GM18517 (cell line): ENCODE measurements around the gene TLE7.

Experiments used
- ATAC-seq: cut with Tn5 transposase; IDR thresholded peaks from one replicate; pipeline ENCODE4 v1.9.1; 2021; ENCODE audit warnings: mild to moderate bottlenecking, moderate library complexity; ENCODE audit not compliant: unreplicated experiment

TLE7 gene

DNA sequence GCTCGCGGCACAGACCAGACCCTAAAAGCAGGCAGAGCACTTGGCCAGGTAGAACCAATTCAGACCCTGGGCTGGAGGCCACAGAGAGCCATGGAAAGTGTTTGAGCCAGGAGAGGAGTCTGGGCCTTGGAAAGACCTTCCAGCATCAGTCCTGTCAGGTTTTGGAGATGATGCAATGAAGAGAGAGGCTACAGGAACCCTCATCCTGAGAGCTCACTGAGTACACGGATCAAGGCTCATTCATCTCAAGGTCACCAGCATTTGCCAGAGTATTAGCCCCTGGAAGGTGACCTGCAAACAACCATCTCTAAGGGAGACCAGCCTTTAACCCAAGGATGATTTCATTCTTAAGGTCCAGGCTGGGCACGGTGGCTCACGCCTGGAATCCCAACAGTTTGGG is 27.8 kb downstream of the TLE7 start:
- ATAC-seq: no peak

DNA sequence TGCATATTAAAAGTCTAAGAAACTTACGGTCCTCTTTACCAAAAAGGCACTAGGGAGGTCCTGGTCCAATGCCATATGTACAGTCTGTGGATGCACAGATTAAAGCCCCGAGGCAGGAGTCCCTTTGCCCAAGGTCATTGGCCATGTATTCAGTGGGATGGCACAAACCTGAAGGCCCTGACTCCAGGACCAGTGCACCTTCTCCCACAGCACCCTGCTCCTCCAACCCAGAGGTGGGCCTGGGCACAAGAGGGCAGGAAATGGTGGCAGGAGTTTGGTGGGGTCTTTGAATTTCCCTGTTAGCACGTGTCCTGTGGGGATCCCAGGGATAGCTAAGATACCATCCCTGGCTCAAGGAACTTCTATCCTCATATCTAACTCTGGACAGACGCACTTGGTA is 28.5 kb downstream of the TLE7 start:
- no peak for ATAC-seq

DNA sequence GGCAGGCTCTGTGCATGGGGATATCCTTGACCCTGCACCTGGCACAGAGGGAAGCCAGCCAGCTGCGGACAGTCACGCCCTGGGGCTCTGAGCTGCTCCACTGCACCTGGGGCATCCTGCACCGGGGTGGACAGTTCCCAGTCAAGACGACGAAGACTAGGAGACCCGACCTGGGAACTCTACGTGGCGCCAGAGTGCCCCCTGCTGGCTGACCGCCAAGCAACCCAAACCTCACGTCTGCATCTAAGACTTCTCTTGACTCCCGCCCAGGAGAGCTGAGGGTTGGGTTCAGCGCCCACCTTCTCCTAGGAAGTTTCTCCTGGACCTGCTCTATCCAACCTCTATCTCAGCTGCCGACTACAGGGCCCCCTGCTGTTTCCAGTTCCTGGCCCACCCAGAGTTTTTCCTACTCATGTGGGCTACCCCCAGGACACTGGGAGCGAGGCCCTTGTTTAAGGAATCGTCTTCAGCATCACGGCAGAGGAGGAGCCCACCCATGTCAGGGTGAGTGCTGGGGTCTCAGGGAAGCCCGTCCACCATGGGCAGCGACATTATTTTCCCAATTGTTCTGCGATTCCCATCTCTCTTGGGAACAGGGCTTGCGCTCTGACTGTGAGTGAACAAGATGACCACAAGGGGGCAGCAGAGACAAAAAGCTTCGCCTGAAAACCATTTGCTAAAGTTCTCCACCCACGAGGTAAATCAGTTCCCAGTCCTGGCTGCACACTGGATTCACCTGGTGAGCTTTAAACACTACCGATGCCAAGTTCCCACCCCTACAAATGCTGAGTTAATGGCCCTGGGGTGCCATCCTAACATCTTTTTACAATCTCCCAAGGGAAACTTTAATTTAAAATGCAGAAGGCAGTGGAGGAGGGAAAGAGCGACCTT is 29.3 kb downstream of the TLE7 start:
- no peak for ATAC-seq

DNA sequence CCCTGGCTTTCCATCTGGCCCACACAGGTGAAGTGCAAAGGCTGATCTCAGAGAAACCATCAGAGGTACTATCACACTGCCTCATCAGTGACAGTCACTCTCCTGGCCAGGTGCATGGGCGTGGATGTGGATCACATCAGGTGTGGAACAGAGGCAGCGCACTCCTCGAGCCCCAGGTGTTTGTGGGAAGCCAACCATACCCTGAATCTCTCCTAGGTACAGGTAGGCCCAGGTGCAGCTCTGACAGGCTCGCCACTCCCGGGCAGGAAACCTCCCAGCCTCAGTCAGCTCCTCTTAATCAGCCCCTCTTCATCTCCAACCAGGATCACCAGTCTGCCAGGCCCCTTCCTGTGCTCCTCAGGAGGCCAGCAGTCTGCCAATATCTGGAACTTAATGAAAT is 31.7 kb downstream of the TLE7 start:
- ATAC-seq: no peak

DNA sequence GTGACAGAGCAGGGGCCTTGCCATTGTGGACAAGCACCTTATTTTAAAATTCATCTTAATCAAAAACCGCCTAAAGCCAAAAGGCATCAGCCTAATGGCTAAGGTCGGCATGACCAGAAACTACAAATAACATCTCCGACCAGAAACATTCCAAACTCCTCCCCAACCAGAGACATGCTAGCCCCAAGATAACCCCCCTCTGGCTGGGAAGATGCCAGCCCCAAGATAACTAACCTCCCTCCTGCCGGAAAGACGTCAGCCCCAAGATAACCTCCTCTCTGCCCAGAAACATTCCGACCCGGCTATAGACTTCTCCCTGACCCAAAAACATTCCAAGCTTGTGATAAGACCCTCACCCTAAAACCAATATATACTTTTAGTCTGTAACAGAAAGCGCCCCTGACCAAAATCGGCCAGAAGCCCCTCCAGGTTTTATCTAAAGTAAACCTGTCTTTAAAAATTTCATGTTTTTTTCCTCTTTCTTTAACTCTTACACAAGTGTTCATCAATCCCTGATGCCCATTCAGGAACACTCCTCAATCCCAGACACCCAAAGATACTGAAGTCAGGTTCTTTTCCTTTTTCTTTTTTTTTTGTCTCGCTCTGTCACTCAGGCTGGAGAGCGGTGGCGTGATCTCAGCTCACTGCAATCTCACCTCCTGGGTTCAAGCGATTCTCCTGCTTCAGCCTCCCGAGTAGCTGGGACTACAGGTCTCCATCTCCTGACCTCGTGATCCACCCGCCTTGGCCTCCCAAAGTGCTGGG is 32.7 kb downstream of the TLE7 start:
- no peak for ATAC-seq

DNA sequence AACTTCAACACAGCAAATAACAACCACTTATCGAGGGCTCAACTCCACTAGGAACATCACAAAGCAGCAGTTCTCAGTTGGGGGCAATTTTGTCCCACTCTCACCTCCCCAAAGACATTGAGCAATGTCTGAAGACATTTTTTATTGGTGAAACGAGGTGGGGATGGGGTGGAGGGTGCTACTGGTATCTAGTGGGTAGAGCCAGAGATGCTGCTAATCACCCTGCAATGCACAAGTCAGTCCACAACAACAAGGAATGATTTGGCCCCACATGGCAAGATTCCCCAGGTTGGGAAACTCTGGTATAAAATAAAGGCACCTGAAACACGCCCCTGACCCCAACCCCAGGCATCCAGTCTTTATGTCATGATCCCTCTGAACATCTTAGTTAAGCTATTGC is 33.3 kb downstream of the TLE7 start:
- no peak for ATAC-seq

DNA sequence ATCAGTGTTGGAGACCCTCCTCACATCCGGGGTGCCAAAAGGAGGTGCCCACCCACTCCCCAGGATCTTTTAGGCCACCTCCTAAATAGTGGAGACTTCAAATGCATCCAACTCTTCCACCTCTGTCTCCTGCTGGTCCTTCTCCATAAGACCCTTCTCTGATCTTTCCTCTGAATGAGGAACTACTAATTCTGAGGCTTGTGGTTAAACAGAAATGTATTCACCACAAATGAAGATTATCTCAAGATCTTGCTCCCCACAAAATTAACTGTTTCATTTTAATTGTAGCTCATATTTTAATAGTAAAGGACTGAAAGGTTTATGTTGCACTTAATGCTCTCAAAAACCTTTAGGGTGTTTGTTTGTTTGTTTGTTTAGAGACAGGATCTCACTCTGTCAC is 34.1 kb downstream of the TLE7 start:
- ATAC-seq: no peak

DNA sequence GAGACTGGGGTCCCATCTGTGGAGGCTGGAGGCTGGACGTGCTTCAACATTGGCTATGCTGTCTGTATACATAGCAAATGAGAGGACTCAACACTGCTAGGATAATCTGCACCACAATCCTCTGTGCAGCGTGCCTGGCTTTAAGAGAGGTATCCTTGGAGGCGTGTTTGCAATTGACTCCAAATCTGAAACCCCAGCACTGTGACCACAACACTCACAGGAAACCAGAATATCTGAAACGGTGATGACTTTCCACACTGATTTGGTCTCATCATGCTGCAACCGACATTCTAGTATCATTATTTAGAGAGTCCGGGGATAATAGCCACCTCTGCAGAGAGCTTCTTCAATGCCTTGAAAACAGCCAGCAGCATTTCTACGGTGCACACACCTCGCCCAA is 35.1 kb downstream of the TLE7 start:
- no peak for ATAC-seq

DNA sequence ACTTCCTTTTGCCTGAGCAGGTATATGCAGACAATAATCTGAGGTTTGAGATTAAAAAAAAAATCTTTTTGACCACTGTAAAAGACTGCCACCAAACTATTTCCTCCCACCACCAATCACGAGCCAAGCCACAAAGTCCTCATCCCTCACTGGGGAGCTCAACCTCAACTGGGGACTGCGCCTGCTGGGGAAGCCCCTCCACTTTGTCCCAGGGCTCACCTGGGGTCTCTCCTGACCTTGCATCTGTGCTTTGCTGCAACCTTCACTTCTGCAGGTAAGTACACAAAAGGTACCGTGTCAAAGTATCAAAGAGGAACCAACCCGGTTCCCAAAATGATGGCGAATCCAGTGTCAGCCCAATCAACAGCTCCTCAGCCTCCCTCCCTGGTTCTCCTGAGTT is 35.5 kb downstream of the TLE7 start:
- ATAC-seq: no peak

DNA sequence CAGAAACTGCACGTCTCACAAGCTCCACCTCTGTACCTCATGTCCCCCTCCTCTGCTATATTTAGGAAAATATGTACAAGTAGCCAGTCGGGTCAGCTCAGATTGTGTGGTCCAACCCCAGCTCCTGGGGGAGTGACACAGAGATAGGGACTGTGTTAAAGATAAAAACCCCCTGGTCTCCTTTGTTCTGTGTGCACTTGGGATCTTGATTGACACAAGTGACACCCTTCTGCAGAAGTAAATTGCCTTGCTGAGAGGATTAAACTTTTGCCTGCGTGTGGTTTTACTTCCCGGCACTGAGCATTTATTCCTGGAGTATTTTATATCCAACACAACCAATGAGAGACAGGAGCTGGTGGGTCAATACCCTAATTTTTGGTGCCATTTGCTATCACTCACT is 37.5 kb downstream of the TLE7 start:
- no peak for ATAC-seq

DNA sequence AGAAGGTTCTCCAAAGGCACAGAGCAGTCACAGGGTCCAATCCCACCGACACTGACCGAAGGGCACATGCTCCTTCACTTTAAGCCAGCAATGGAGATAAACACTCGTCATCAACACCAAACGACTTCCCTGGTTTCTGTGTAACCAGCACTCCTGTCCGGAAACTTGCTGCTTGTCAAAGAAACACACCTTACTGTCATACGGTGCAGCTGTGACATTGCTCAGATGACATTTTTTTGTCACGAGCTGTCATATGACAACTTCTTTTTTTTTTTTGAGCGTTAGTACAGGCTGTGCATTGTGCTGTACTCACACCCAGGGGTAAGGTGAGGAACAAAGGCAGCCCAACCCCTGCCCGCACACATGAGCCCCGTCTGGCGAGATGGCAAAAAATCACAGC is 39.2 kb downstream of the TLE7 start:
- no peak for ATAC-seq

DNA sequence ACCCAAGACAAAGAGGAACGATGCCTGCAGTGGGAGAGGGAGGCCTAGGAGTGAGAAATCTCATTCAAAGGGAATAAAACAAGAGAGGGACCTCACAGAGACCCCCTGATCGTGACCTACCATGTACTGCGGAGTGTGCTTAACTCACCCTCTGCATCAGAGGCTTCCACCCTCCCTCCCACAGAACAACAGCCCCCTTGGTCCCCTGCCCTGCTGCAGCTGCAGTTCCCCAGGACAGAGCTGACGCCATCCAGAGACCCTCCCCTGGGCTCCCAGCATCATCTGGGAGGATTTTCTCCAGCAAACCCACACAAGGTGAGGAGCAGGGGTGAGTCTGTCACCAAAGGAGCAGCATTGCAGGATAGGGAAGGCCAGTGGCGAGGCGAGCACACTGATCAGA is 39.8 kb downstream of the TLE7 start:
- no peak for ATAC-seq

DNA sequence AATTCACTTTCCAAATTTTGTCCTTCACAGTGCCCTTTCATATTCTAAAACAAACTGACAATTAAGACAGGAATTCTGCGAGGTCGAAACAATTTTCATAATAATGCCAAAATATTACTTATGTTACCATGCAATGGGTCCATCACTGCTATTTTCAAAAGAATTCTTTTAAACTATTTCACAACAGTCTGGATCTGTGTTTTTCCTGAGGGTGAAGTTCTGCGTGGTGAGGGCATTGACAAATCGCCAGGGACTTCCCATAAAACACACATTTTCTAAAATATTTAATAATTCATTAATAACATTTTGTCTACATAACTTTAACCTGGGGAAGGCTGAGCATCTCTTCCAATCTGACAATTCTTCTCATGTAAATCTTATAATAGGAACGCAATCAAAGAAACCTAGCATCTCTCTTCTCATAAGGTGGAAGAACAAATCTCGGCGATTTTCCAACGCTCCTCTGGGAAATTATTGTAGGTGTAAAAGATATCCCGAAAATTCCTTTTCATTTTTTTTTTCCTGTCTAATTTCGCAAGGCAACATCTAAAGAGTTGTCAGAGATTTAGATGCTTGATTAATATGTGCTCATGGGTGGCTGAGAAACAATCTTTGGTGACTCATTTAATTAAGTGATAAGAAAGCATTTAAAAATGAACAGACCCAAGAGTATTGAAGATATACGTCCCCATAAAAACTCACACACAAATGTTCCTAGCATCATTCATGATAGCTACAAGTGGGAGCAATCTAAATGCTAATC is 41.9 kb downstream of the TLE7 start:
- ATAC-seq: no peak

DNA sequence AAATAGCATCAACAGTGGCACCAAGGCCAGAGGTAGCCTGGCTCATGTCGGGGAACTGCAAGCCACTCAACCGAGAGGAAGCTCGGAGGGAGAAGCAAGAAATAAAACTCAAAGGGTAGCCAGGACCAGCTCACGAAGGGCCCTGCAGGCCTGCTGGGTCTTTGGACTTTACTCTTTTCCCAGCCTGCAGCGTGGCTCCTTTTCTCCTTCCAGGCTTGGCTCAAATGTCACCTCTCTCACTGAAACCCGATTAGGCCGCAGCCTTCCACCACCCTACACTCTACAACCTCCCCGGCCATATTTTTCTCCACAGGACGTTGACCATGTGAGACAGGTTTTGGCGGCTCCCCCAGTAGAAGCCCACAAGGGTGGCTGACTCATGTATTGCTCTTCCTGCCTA is 45.3 kb downstream of the TLE7 start:
- no peak for ATAC-seq

DNA sequence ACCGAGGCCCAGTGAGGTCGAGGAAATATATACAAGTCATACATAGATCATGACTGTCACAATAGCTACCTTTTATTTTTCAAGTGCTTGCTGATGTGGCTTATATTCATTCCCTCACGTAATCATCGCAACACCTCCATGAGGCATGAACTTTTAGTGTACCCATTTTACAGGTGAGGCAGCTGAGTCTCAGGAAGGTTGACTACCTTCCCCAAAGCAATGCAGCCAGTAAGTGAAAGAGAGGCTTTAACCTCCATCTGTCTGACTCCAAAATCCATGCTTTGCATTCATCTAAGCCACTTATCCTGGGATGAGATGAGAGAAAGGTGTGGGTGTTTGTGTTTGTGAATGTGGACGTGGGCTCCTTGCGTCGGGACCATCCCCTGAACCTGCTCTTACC is 52.5 kb downstream of the TLE7 start:
- no peak for ATAC-seq

DNA sequence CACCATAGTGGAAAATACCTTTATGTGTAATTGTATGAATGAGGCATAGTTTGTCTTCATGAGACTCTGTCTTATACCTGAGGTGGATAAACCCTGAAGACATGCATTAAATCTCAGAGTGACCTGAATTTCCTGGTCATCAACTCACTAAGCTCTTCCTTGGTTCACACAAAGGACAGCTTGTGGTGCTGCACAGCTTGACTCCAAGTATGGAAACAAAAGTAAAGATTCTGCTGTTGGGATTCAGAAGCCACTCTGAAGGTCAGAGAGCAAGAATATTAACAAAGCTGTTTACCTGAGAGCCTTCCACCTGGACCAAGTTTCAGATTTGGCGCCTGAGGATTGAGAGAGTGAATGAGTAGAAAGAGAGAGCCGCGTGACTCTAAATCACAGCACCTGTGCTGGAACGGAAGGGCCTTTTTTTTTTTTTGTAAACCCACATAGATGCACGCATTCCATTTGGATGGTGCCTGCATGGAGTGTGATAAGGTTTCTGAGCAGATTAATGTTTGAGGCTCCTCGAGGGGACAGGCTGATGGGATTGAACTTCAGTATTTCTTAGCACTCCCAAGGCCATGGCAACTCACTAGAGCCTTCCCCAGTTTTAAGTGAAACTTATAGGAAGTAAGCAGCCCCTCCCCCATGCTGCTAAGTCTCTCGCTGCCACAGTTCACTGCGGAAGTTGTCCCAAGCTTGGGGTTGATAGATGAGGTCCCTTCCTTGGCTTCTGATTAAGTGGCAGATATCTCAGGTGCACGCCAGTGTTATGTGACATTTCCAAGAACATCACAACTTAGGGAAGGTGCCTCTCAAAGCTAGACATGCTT is 54.6 kb downstream of the TLE7 start:
- no peak for ATAC-seq

DNA sequence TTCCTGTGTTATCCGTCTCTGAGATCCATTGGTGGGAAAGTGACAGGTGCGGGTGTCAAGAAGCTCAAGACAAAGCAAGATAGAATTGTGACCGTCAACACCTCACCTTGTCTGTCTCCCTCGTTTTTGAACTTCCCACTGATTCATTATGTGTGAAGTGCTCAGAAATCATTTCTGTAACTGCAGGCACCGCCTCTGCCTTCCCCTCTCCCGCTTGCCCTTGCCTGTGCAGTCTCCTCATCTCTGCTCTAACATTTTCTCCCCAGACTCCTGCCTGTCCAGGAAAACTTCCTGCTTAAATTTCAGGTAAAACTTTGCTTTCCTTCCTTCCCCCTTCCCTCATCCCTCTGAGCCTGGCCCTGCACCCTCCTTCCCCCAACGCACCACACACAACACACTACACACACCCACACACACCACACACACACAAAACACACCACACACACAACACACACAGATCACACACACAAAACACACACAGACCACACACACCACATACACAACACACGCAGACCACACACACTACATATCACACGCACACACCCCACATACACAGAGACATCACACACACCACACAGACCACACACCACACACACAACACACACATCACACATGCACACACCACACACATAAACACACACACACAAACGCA is 57.7 kb downstream of the TLE7 start:
- ATAC-seq: no peak

DNA sequence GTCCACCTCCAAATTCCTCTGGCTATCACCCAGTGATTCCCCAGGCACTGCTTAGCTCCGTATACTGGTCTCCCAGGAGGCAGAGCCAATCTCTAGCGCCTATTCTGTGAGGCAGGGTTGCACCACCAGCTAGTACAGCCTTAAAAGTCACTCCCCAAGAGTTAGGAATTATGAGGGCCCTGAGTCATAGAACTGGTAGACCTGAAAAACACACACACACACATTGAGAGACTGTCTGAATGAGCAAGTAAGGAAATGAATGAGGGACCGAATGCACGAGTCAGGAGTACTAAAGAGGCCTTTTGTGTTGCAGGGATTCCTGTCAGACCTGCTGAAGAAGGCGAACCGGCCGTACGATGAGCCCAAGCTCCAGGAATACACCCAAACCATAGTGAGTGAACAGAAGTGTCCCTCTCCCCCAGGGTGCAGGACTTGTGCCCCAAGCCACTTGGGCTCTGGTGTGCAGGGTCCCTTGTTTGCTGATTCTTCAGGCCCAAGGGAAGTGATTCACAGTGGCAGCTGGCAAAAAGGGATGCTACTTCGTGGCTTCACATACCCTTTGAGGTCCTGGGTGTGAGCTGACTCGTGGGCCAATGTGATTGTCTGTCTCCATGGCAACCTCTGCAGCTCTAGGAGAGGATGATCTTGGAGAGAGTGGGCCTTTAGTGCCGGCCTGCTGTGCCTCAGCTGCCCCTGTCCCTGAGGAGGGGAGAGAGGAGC is 58.6 kb downstream of the TLE7 start:
- ATAC-seq: no peak

DNA sequence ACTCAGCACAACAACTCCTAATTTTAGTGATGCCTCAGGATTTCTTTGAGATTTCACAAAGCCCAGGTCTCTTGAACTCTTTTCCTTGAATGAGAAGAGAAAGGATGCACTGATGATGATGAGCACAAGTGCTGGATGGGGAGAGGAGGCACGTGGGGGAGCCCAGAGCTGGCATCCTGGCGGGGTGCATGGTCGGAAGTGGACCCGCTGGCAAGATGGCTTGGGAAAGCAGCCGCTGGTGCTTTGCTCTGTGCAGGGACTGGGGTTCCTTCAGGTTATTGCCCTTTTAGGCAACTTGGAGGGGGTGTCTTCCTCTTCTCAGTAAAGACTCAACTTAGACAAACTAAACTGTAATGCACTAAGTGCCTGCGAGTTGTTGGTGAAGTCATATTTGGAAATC is 61.0 kb downstream of the TLE7 start:
- ATAC-seq: no peak
